Measurements from ENCODE around the gene SLC4A7.

DNA sequence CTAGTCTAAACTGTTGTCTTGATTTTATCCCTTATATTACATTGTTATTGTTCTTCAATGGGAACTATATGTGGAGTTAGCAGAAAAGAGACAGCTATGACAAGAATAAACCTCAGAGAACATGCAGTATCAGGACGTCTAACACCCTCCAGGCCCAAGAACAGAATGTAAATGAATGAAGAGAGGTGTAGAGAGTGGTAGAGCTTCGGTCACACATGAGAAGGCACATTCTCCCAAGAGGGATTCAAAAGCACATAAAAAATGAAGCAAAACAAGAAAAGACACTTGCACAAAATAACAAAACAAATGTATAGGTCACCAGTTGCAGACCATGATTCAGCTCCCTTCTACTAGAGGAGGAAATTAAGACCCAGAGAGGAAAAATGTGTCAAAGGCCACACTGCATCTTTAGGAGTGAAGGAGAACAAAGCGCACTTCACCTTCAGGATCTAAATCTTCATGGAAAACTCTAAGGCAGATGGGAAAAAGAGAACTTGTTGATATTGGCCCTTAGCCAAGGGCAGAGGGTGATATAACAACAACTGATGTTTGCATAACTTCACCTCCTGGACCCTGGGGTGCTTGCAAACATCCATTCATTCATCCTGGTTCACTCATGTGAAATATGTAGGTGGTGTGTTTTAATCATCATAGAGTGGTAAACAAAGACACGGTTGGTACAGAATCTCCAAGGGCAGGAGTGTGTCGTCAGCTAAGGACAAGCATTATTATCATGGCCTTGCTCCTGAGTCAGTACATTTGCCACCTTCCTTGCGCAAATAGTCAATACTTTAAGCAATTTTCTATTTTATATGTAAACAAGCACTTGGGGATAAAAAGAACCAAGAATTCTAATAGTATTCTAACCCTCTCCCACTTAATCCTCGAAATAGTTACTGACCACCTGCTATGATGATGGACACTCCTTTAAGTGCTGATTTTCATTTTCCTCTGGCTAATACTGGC is 123.8 kb downstream of the SLC4A7 start:
- TF ChIP-seq, protein P1, sequence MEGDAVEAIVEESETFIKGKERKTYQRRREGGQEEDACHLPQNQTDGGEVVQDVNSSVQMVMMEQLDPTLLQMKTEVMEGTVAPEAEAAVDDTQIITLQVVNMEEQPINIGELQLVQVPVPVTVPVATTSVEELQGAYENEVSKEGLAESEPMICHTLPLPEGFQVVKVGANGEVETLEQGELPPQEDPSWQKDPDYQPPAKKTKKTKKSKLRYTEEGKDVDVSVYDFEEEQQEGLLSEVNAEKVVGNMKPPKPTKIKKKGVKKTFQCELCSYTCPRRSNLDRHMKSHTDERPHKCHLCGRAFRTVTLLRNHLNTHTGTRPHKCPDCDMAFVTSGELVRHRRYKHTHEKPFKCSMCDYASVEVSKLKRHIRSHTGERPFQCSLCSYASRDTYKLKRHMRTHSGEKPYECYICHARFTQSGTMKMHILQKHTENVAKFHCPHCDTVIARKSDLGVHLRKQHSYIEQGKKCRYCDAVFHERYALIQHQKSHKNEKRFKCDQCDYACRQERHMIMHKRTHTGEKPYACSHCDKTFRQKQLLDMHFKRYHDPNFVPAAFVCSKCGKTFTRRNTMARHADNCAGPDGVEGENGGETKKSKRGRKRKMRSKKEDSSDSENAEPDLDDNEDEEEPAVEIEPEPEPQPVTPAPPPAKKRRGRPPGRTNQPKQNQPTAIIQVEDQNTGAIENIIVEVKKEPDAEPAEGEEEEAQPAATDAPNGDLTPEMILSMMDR (IDR thresholded peaks at IDR 0.05) = no peak
- no peak for TF ChIP-seq POLR2A (IDR thresholded peaks at IDR 0.05)
